H9 (cell line): ENCODE measurements around the gene VSX1. TPM values are rescaled to one million over a fixed set of nuclear protein-coding genes. Genes with fewer than 3 reads are reported as not detected.

Experiments
- DNase-seq: peaks from one replicate; pipeline ENCODE4 v3.0.0-alpha.2; 2017
- H2AFZ ChIP-seq: one replicate; pipeline ENCODE4 v1.6.1; 2013; ENCODE audit warnings: mild to moderate bottlenecking, low read length, control low read depth, moderate library complexity
- H2AK5ac ChIP-seq: 2 replicates; pipeline ENCODE4 v1.6.1; 2013; ENCODE audit warnings: low read length, control low read depth, mixed read lengths; ENCODE audit not compliant: insufficient read length
- H2BK120ac ChIP-seq: one replicate; pipeline ENCODE4 v1.6.1; 2013; ENCODE audit warnings: low read depth, mild to moderate bottlenecking, low read length, control low read depth, inconsistent platforms; ENCODE audit not compliant: poor library complexity, severe bottlenecking
- H2BK12ac ChIP-seq: 2 replicates; pipeline ENCODE4 v1.6.1; 2013; ENCODE audit warnings: low read length, control low read depth, mixed read lengths, low read depth; ENCODE audit not compliant: insufficient read length
- H2BK15ac ChIP-seq: 2 replicates; pipeline ENCODE4 v1.6.1; 2013; ENCODE audit warnings: low read depth, low read length, control low read depth
- H2BK20ac ChIP-seq: one replicate; pipeline ENCODE4 v1.6.1; 2013; ENCODE audit warnings: low read depth, mild to moderate bottlenecking, low read length, control low read depth, inconsistent platforms; ENCODE audit not compliant: poor library complexity, severe bottlenecking
- H2BK5ac ChIP-seq: 2 replicates; pipeline ENCODE4 v1.6.1; 2013; ENCODE audit warnings: low read length, control low read depth, mixed read lengths; ENCODE audit not compliant: insufficient read length
- H3K14ac ChIP-seq: 2 replicates; pipeline ENCODE4 v1.6.1; 2013; ENCODE audit warnings: low read length, control low read depth; ENCODE audit not compliant: insufficient read depth
- H3K18ac ChIP-seq: 2 replicates; pipeline ENCODE4 v1.6.1; 2013; ENCODE audit warnings: low read depth, mild to moderate bottlenecking, mixed read lengths, low read length, control low read depth; ENCODE audit not compliant: insufficient read length
- H3K23ac ChIP-seq: 2 replicates; pipeline ENCODE4 v1.6.1; 2013; ENCODE audit warnings: low read length, control low read depth, mixed read lengths, low read depth; ENCODE audit not compliant: insufficient read length
- H3K23me2 ChIP-seq: 2 replicates; pipeline ENCODE4 v1.6.1; 2013; ENCODE audit warnings: low read depth, mild to moderate bottlenecking, mixed read lengths, low read length, control low read depth; ENCODE audit not compliant: insufficient read length, poor library complexity, severe bottlenecking
- H3K27ac ChIP-seq: 2 replicates; pipeline ENCODE4 v1.5.1; 2013; ENCODE audit warnings: low read length, control low read depth, mixed read lengths, low read depth; ENCODE audit not compliant: insufficient read length
- H3K27me3 ChIP-seq: 2 replicates; pipeline ENCODE4 v1.6.1; 2013; ENCODE audit warnings: low read length, control low read depth, inconsistent platforms; ENCODE audit not compliant: insufficient read depth
- H3K4ac ChIP-seq: 2 replicates; pipeline ENCODE4 v1.6.1; 2013; ENCODE audit warnings: low read depth, mild to moderate bottlenecking, control low read depth, inconsistent platforms, low read length, moderate library complexity
- H3K4me1 ChIP-seq: 2 replicates; pipeline ENCODE4 v1.6.1; 2013; ENCODE audit warnings: low read length, control low read depth, inconsistent platforms; ENCODE audit not compliant: insufficient read depth
- H3K4me2 ChIP-seq: 2 replicates; pipeline ENCODE4 v1.6.1; 2013; ENCODE audit warnings: low read length, control low read depth, mixed read lengths; ENCODE audit not compliant: insufficient read length, insufficient read depth
- H3K56ac ChIP-seq: 2 replicates; pipeline ENCODE4 v1.6.1; 2013; ENCODE audit warnings: low read depth, mild to moderate bottlenecking, mixed read lengths, low read length, control low read depth; ENCODE audit not compliant: insufficient read length
- H3K79me1 ChIP-seq: 2 replicates; pipeline ENCODE4 v1.6.1; 2013; ENCODE audit warnings: low read depth, mild to moderate bottlenecking, moderate library complexity, low read length, control low read depth, inconsistent platforms; ENCODE audit not compliant: insufficient read depth, poor library complexity, severe bottlenecking
- H3K79me2 ChIP-seq: 2 replicates; pipeline ENCODE4 v1.6.1; 2013; ENCODE audit warnings: low read length, control low read depth, inconsistent platforms; ENCODE audit not compliant: insufficient read depth
- H3K9ac ChIP-seq: 2 replicates; pipeline ENCODE4 v1.6.1; 2013; ENCODE audit warnings: low read length, control low read depth, mixed read lengths; ENCODE audit not compliant: insufficient read length; ENCODE audit errors: extremely low read depth
- H3K9me3 ChIP-seq: one replicate; pipeline ENCODE4 v1.6.1; 2013; ENCODE audit warnings: low read depth, low read length, inconsistent platforms; ENCODE audit not compliant: control insufficient read depth
- H3T11ph ChIP-seq: one replicate; pipeline ENCODE4 v1.6.1; 2013; ENCODE audit warnings: mild to moderate bottlenecking, low read length, control low read depth, inconsistent platforms
- H4K20me1 ChIP-seq: one replicate; pipeline ENCODE4 v1.6.1; 2013; ENCODE audit not compliant: control insufficient read depth, insufficient read length, insufficient read depth
- H4K5ac ChIP-seq: 2 replicates; pipeline ENCODE4 v1.6.1; 2013; ENCODE audit warnings: low read depth, mild to moderate bottlenecking, mixed read lengths, low read length, control low read depth; ENCODE audit not compliant: insufficient read length
- H4K8ac ChIP-seq: replicated peaks from 2 replicates; pipeline ENCODE4 v1.6.1; 2013; ENCODE audit warnings: low read length, control low read depth, mixed read lengths, low read depth; ENCODE audit not compliant: insufficient read length
- H4K91ac ChIP-seq: 2 replicates; pipeline ENCODE4 v1.6.1; 2013; ENCODE audit warnings: low read depth, mild to moderate bottlenecking, moderate library complexity, mixed read lengths, low read length, control low read depth; ENCODE audit not compliant: insufficient read length
- H3K27ac Mint-ChIP-seq, 3 experiments: 2 replicates in 2 of 3; 3 replicates in 1 of 3; pipeline ENCODE4 v1.8.0; 2020 to 2021; ENCODE audit warnings: mixed read lengths in 3 of 3, mild to moderate bottlenecking in 1 of 3, moderate library complexity in 1 of 3
- H3K27me3 Mint-ChIP-seq: 2 replicates; pipeline ENCODE4 v1.8.0; 2021; ENCODE audit warnings: low read depth, mild to moderate bottlenecking, moderate library complexity, mixed read lengths
- H3K36me3 Mint-ChIP-seq, 3 experiments: 2 replicates in 2 of 3; 3 replicates in 1 of 3; pipeline ENCODE4 v1.8.0; 2020 to 2021; ENCODE audit warnings: low read depth in 3 of 3, mixed read lengths in 3 of 3; ENCODE audit not compliant: insufficient read depth in 1 of 3
- H3K4me1 Mint-ChIP-seq, 2 experiments: 2 replicates each; pipeline ENCODE4 v1.8.0; 2020; ENCODE audit warnings: mixed read lengths in 2 of 2
- H3K4me3 Mint-ChIP-seq, 2 experiments: 2 replicates in 1 of 2; 3 replicates in 1 of 2; pipeline ENCODE4 v1.8.0; 2020 to 2021; ENCODE audit warnings: mild to moderate bottlenecking in 2 of 2, mixed read lengths in 2 of 2, moderate library complexity in 1 of 2
- H3K9me3 Mint-ChIP-seq, 2 experiments: 2 replicates in 1 of 2; 3 replicates in 1 of 2; pipeline ENCODE4 v1.8.0; 2020; ENCODE audit warnings: mild to moderate bottlenecking in 2 of 2, mixed read lengths in 2 of 2, moderate library complexity in 1 of 2
- CTCF ChIP-seq: fragments of 200-600 bp; sonication (generic); conservative IDR thresholded peaks from 3 replicates; pipeline ENCODE4 v1.8.0; 2021; ENCODE audit warnings: antibody characterized with exemption, mild to moderate bottlenecking
- WGBS: extraction: QIAGEN DNeasy Blood & Tissue Kit; methylation state at CpG from one replicate; pipeline ENCODE4 v1.1.7; 2013; ENCODE audit warnings: missing lambda C conversion rate, low lambda C conversion rate, mixed read lengths; ENCODE audit not compliant: insufficient read length; ENCODE audit errors: extremely low coverage; 5-methylcytosine and 5-hydroxymethylcytosine counted together
- total RNA-seq: library from RNA; stranded (reverse); gene quantifications from 2 replicates; pipeline ENCODE4 v1.2.1, GENCODE V29; 2021

VSX1 gene
- total RNA-seq, 1 experiment from 2014 or later = not detected

DNA sequence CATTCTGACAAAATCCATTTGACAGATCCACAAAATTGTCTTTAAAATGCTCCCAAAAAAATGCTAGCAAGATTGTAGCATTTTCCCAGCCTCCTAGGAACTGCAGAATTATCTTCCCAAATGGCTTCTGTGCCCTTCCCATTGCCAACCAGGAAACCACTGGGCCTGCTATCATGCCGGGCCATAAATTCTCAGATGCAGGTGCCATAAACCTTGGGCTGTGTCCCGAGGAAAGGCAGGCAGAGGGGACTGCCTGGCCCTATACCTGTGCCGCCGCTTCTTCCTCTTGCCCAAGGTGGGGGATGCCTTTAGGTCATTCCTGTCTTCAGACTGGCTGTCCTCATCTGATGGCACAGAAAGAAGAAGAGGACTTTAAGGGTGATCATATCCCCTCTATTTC, 2.8 kb downstream of the VSX1 start:
- TF ChIP-seq CTCF = no peak
- no CpG with 5 or more reads among the region's 4 CpGs for WGBS
- H4K91ac ChIP-seq = no peak overlapping the region
- no peak overlapping the region for H3K14ac ChIP-seq
- no peaks in the 10 kb centered on the region for H3K79me1 ChIP-seq
- no peak overlapping the region for H3T11ph ChIP-seq
- H3K9ac ChIP-seq = no peak overlapping the region
- Mint-ChIP-seq H3K27me3 (peaks cover 95% of the 10 kb centered on the region), H3K4me3 (no peak overlapping the region), H3K36me3 (no peaks in the 10 kb centered on the region), H3K9me3 (peaks cover 2 to 5% of the 10 kb centered on the region in 2 experiments; a peak in 1 of 5 replicates), H3K4me1 (peaks cover 15% of the 10 kb centered on the region in 2 experiments), H3K27ac (no peak overlapping the region)
- no peak overlapping the region for H3K23ac ChIP-seq
- no peak overlapping the region for H3K4ac ChIP-seq
- H3K79me2 ChIP-seq = no peaks in the 10 kb centered on the region
- H3K27ac ChIP-seq = no peak overlapping the region
- no peak overlapping the region for H4K8ac ChIP-seq
- H2AK5ac ChIP-seq = no peak overlapping the region
- DNase-seq = no peak
- H3K4me1 ChIP-seq = no peaks in the 10 kb centered on the region
- peaks cover 11% of the 10 kb centered on the region for H3K23me2 ChIP-seq
- no peak overlapping the region for H3K4me2 ChIP-seq
- H3K9me3 ChIP-seq = no peaks in the 10 kb centered on the region
- H2BK5ac ChIP-seq = no peak overlapping the region
- H3K18ac ChIP-seq = no peak overlapping the region
- no peak overlapping the region for H2BK120ac ChIP-seq
- no peak overlapping the region for H2AFZ ChIP-seq
- no peak overlapping the region for H2BK12ac ChIP-seq
- H2BK15ac ChIP-seq = no peak overlapping the region
- no peak overlapping the region for H2BK20ac ChIP-seq
- H4K20me1 ChIP-seq = no peaks in the 10 kb centered on the region
- no peak overlapping the region for H4K5ac ChIP-seq
- H3K27me3 ChIP-seq = peaks cover 48% of the 10 kb centered on the region
- no peak overlapping the region for H3K56ac ChIP-seq
